Cardiac septum (tissue), 1 donor: ENCODE measurements around the gene RPS6KC1. TPM values are rescaled to one million over a fixed set of nuclear protein-coding genes. Genes with fewer than 3 reads are reported as not detected.
"Not testable (repeated sequence)": the region's sequence is repeated elsewhere in the genome, so short reads cannot be mapped to it uniquely, and the experiment has no call there.

Source experiments
- DNase-seq: peaks from one replicate; pipeline ENCODE4 v3.0.0-alpha.2; 2020; ENCODE audit warnings: low spot score
- intact Hi-C: fragments of 100-400 bp; cut with DNase I; formaldehyde crosslinking; loops from one replicate; pipeline ENCODE4 v1.14.0; 2022
- total RNA-seq: library from RNA; stranded (reverse); fragmentation: NEBNext Ultra II Directional; extraction: Animal tissue kit (Norgen Biotek cat#: 25700); gene quantifications from one replicate; pipeline ENCODE4 v1.2.1, GENCODE V29; 2021
- donor health status: DM: no; HTN: no; CAD: no.

Gene RPS6KC1
- total RNA-seq, 1 donor from 2014 or later: 12.7 TPM

DNA sequence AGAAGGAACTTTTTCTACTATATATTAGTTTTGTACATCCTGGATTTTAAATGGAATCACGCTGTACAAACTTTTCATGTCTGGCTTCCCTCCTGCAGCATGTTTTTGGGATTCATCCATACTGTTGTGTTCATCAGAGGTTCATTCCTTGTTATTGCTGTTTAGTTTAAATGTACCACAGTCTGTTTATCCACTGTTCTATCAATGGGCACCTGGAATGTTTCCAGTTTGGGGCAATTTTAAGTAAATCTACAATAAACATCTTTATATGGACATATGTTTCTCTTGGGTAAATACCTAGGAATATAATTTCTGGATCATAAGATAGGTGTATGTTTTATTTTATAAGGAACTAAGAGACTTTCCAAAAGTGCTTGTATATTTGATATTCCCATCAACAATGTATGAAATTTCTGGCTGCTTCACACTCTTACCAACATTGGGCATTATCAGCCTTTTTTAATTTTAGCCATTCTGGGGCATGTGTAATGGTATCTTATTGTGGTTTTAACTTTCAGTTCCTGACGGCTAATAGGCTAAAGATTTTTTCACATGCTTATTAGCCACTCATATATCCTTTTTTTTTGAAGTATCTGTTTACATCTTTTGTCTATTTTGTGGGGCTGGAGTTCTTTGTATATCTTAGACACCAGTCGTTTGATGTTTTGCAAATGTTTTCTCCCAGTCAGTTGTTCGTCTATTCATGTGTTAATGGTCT lies 48.8 kb downstream of the RPS6KC1 start:
- intact Hi-C loops: no loop called here

DNA sequence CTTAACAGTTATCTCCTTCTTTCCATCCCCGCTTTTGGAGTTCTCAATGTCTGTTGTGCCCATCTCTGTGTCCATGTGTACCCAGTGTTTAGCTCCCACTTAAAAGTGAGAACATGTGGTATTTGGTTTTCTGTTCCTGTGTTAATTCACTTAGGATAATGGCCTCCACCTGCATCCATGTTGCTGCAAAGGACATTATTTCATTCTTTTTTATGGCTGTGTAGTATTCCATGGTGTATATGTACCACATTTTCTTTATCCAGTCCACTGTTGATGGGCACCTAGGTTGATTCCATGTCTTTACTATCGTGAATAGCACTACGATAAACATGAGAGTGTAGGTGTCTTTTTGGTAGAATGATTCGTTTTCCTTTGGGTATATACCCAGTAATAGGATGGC lies 49.5 kb downstream of the RPS6KC1 start:
- DNase-seq, intact Hi-C loops: not testable (repeated sequence)

More for the DNA sequence above, 48.8 kb downstream of the RPS6KC1 start:
- no peak for DNase-seq

DNA sequence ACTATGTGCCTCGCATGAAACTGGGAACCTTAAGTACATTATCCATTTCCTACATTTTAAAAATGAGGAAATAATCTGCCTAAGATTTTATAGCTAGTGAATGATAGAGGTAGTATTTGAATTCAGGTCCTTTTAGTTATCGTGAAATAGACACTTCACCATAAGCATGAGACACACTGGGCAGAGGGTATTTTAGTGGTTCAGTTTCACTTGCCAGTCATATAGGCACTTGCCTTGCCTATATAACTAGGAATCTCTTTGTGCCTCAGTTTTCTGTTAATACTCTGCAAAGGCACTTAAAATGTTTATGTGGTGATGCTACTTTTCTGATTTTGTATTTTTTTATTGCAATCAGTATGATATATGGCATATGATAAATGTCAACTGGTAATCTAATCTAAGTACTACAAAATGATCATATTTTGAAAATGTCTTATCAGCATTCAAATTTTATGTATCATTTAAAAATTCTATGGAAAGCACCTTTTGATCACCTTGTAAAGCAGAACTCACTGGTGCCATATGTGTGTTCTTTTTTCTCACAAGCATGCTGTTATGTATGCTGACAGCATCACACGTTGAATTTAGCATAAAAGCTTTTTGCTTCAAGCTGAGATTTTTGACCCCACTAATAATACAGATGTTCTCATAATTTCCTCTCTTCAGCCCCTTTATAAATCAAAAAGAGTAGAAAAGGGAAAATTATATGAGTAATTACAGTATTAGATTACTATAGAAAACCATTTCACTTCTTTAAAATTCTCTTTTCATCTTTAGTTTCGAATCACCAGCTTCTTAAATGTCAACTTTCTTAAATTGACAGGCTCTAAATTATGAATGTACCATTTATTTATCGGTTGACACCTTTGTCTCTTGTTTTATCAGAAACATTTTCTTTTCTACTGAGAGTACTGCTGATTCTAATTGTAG lies 52.6 kb downstream of the RPS6KC1 start:
- DNase-seq: no peak
- intact Hi-C loops: no loop called here

DNA sequence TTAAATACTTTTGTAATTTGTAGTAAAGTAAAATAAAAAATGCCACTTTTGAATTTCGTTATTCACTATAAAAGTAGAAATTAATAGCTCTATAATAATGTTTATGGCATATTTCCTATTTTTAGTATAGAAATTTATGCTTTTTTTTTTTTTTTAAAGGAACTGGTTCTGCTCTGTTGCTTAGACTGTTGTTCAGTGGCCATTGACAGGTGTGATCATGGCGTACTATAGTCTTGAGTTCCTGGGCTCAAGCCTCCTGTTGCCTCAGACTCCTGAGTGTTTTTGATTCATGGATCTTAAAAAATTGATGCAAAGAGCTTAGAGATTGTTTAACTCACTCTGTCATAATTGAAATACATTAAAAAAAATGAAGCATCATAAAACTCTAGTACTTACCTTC lies 53.6 kb downstream of the RPS6KC1 start:
- intact Hi-C loops: no loop called here
- DNase-seq: no peak

DNA sequence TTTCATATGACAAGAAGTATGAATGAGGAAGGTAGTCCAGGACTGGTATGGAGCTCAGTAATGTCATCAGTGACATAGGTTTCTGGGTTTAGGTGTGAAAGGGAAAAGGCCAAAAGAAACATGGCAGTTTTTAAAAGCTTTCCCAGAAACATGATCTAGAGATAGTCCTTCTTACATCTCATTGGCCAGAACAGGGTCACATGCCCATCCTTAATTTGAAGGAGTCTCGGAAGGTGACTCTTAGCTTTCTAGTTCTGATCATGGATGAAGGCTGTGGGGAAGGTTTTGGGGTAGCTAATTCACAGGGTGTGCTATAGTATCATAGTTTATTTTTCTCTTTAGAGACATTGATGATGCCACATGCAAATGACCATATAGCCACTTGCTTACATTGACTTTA lies 55.3 kb downstream of the RPS6KC1 start:
- DNase-seq: no peak
- intact Hi-C loops: no loop called here

DNA sequence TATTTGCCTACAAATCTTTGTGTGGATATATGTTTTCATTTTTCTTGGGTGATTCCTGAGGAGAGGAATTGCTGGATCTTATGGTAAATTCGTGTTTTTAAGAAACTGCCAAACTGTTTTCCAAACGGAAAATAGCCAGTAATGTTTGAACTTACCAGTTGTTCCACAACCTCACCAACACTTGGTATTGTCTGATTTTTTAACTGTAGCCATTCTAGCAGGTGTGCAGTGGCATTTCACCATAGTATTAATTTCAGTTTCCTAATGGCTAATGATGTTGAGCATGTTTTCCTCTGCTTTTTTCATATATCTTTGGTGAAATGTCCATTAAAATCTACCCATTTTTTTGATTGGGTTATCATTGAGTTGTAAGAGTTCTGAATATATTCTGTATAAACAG lies 56.6 kb downstream of the RPS6KC1 start:
- intact Hi-C loops: no loop called here
- DNase-seq: no peak

DNA sequence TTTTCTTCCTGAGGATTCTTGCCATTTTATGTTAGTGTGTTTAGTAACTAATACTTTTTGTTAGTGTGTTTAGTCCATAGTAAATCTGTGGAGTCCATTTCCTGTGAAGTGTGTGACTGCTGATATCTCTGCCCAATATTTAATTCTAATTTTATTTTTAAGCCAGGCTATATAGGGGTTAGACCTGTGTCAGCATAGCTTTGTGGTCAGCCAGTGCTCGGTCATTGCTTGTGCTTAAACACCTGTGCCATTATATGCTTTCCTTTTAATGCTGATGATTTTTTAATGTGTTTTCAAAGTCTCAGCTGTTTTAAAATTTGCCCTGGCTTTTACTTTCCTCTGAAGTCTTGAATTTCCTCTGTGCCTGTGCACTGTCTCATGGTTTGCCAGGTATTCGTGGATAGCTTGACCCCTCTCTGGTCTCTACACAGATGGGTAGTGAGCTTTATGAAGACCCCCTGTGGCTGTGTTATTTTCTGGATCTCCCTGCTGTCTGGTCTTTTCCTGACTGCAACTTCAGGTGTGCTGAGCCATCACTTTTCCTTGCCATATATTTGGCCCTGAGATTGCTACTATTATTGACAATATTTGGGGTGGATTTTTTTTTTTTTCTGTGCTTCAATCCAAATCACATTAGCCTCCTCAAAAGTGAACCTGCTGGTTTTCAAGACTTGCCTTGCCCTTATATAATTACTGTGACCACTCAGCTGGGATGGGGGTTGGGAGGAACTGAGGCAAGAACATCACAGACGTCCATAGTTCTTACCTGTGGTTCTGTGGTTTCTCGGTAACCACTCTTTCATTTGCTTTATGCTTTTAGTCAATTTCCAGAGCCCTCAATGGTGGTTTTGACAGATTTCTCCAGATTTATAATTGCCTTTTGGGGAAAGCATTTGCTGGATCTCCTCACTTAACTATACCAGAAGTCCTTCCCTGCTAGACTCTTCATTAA lies 59.6 kb downstream of the RPS6KC1 start:
- intact Hi-C loops: no loop called here
- no peak for DNase-seq

DNA sequence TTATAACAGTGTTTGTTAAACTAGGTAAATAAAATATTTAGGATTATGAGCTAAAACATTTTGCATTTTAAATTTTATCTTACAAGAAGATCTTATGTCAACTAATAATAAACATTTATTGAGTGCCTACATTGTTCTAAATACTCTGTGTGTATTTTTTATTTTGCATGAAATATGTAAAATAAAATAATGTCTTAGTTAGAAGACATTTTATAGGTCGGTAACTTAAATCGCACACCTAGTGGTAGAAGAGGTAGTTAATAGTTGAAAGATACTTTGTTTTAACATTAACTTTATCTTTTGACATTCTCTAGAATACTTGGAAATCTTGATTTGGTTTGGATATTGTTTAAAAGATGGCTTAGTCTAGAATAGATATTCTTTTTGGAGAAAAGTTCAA lies 60.5 kb downstream of the RPS6KC1 start:
- DNase-seq: no peak
- intact Hi-C loops: no loop called here

DNA sequence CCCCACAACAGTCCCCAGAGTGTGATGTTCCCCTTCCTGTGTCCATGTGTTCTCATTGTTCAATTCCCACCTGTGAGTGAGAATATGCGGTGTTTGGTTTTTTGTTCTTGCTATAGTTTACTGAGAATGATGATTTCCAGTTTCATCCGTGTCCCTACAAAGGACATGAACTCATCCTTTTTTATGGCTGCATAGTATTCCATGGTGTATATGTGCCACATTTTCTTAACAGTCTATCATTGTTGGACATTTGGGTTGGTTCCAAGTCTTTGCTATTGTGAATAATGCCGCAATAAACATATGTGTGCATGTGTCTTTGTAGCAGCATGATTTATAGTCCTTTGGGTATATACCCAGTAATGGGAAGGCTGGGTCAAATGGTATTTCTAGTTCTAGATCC lies 61.7 kb downstream of the RPS6KC1 start:
- intact Hi-C loops, DNase-seq: not testable (repeated sequence)

DNA sequence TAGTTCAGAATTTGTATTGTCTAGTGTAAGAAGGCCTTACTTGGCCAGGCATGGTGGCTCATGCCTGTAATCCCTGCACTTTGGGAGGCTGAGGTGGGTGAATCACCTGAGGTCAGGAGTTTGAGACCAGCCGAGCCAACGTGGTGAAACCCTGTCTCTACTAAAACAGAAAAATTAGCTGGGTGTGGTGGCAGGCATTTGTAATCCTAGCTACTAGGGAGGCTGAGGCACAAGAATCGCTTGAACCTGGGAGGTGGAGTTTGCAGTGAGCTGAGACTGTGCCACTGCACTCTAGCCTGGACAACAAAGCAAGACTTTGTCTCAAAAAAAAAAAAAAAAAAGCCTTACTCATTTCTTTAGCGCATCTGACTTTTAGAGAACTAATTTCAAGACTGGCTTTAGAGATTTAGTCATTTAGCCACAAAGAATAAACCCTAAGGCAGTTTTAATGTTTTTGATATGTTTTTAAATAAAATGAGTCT lies 66.7 kb downstream of the RPS6KC1 start:
- DNase-seq, intact Hi-C loops: not testable (repeated sequence)

DNA sequence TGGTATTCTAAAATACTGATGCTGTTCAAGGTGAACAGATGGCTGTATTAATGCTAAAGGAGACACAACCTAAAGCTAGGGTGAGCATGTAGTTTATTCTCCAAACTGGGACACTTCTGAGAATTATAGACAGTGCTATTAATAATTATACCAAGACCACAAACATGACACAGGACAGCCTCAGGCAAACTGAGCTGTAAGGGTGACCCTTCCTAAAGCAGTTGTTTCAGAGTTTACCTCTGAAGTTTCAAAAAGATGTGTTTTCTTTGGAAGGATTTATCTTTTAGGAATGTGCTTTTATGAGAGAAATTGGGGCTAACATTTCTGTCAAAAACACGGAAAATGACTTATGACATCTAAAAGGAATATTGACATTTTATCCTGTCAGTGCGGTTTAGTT lies 68.8 kb downstream of the RPS6KC1 start:
- DNase-seq: no peak

DNA sequence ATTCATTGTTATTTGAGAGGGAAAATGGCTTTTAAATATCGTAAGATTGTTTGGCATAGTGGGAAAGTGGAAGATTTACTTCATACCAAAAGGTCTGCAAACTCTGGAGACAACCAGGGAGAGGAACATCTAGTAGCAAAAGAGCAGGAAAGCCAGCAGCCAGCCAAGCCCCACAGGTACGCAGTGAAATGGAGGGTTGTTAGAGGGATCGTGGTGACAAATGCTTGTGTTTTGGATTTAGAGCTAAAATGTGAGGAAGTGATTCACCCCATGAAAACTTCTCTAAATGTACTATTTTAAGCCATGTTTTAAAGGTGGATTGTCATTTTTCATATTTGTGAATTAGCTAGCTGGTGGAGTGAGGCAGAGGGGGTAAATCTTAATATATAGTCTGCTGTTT lies 69.3 kb downstream of the RPS6KC1 start:
- no peak for DNase-seq
- intact Hi-C loops: loop anchor here (10.0 kb wide), 1 partner anchor 1004 kb away; no protein-coding TSS in a partner anchor

More for the DNA sequence above, 68.8 kb downstream of the RPS6KC1 start:
- intact Hi-C loops: loop anchor here (10.0 kb wide), 1 partner anchor 1005 kb away; no protein-coding TSS in a partner anchor

DNA sequence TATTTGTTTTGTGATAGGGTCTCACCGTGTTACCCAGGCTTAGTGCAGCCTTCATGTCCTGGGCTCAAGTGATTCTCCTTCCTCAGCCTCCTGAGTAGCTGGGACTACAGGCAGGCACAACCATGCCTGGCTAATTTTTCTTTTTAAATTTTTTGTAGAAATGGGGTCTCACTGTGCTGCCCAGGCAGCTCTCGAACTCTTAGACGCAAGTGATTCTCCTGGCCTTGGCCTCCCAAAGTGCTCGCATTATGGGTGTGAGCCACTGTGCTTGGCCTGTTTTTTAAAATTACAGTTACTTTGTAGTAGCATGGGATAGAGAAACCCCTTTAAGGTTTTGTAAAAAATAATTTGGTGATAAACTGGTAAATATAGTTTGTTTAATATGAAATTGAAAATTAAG lies 69.9 kb downstream of the RPS6KC1 start:
- no peak for DNase-seq
- intact Hi-C loops: loop anchor here (10.0 kb wide), 1 partner anchor 1004 kb away; no protein-coding TSS in a partner anchor

DNA sequence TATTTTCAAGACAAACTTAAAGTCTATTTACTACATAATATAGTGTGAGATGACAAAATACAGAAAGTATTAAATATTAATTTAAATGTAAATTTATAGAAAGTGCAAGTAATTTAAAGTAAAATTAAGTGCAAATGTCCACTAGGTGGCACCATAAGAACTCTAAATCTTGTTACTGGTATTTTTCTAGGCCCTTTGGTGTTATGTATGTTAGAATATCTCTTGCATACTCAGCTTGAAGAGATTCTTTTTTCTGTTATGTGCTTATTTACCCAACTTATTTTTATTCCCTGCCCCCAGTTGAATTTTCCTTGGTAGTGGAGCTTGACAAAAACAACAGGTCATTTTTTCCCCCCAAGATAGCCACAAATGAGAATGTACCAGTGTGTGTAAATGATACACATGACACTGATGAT lies 71.5 kb downstream of the RPS6KC1 start:
- DNase-seq: no peak
- intact Hi-C loops: loop anchor here (10.0 kb wide), 1 partner anchor 1002 kb away; no protein-coding TSS in a partner anchor

DNA sequence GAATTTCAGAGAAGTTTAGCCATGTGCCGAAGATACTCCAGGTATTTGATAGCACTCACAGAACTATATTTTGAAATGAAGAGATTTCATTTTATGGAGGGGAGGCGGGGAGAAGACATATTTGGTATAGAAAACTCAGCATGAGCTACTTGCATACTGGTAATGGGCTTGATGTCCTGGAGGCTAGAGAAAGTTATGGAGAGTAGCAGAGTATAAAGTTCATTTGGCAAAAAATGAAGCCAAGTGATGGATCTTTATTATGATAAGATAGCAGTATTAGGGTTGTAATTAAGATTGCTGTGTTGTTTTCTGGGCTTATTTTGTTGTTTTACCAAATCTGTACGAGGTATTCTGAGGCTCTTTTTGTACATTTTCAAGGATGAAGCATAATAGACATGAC lies 72.0 kb downstream of the RPS6KC1 start:
- intact Hi-C loops: loop anchor here (10.0 kb wide), 1 partner anchor 1002 kb away; no protein-coding TSS in a partner anchor
- DNase-seq: no peak

DNA sequence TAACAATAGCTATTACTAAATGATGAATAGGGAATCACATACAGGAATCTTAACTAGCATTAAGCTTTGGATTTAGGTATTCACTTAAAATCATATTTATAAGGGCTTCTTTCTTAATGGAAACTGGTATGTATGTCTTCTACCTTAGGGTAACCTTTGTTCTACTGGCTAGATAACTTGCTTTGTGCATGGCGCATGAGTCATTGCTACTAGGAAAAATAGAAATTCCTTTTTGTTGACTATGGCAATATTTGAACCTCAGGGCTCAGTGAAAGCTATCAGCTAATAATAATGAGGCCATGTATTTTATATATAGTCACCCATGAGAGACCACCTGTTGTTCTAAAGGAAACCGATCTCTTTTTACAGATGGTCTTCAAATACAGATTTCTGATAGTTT lies 72.5 kb downstream of the RPS6KC1 start:
- intact Hi-C loops: loop anchor here (10.0 kb wide), 1 partner anchor 1001 kb away; no protein-coding TSS in a partner anchor

DNA sequence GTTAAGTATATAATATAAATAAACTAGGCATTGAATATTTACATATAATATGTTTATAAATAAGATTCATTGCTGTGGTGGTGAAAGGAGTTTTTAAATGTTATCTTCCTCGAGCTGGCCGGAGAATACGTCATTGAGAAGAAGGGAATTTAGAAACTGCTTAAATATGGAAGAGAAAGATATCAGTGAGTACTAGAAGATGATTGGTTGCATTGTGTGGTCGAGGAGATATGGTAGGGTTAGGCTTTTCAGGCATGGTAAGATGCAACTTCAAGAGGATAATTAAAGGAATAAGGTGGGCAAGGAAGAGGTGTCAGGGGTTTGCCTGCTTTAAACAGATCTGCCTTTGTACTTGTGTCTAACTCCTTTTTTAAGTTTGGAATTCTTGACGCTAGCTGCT lies 73.5 kb downstream of the RPS6KC1 start:
- DNase-seq: no peak
- intact Hi-C loops: loop anchor here (10.0 kb wide), 1 partner anchor 1000 kb away; no protein-coding TSS in a partner anchor

More for the DNA sequence above, 72.5 kb downstream of the RPS6KC1 start:
- no peak for DNase-seq

DNA sequence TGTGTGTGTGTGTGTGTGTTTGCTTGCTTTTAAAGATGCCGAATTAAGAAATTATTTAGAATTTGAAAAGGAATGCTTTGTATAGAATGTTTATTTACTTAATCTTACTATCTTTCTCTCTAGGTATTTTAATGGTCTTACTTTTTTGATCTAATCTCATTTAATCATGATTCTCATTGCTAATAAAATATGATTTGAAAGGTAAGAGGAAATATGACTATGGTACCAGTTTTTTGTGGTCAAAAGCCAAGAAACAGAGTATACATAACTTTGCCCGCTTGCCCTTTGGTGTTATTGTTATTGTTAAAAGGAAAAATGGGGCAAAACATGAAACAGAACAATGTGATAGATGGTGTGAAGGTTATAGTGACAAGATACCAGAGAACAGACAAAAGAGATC lies 74.6 kb downstream of the RPS6KC1 start:
- no peak for DNase-seq
- intact Hi-C loops: loop anchor here (10.0 kb wide), 1 partner anchor 999 kb away; no protein-coding TSS in a partner anchor

DNA sequence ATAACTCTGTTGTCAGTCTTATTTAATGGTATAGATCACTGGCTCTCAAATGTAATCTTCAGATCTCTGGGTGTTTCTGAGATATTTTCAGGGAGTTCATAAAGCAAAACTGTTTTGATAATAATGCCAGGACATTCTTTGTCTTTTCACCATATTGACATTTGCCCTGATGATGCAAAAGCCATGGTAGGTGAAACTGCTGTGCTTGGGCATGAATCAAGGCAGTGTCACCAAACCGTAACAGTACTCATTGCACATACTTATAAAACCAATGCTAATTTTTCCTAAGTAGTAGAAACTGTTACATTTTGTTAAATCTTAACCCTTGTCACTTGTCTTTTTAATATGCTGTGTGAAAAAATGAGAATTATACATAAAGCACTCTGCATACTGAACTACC lies 76.0 kb downstream of the RPS6KC1 start:
- DNase-seq: no peak
- intact Hi-C loops: loop anchor here (10.0 kb wide), 1 partner anchor 998 kb away; no protein-coding TSS in a partner anchor
